CD4-positive, alpha-beta T cell treated with Interleukin-4 for 1 hour (primary cell): Measurements from ENCODE around the gene EIF4G1.

Experiments
- DNase-seq, 2 donors: peaks; one replicate each; pipeline ENCODE4 v3.0.0-alpha.2; 2020 to 2022

EIF4G1 gene

DNA sequence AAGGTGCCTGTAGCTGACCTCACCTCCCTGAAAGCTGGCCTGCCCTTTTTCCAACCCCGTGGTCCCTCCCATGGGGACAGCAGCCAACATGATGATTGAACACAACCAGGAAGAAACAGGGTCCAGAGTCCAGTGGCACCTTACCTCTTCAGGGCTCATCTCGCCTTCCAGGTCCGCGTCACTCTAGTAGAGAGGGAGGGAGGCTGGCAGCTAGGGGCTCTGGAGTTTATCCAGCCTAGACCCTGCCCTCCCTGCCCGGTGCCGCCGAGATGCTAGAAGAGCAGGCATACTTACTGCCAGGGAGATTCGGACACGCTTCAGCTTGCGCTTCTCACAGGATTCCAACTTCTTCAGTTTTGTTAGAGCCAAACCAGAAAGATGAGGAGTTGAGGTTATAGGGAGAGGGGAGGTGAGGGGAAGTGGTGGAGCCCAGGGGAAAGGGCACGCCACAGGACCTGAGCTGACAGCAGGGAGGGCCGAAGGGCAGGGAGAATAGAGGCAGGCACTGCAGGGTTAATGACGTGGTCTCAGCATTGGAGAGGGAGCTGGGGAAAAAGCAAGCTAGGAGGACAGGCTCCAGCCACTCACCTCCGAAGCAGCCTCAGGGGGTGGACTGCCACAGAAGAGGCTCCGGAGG lies 37.9 kb downstream of the EIF4G1 start:
- no peak for DNase-seq

GRCh38 chr3:184352897-184353545 lies 38.6 kb downstream of the EIF4G1 start:
- DNase-seq: no peak

GRCh38 chr3:184353546-184353941 lies 39.1 kb downstream of the EIF4G1 start:
- DNase-seq: no peak

DNA sequence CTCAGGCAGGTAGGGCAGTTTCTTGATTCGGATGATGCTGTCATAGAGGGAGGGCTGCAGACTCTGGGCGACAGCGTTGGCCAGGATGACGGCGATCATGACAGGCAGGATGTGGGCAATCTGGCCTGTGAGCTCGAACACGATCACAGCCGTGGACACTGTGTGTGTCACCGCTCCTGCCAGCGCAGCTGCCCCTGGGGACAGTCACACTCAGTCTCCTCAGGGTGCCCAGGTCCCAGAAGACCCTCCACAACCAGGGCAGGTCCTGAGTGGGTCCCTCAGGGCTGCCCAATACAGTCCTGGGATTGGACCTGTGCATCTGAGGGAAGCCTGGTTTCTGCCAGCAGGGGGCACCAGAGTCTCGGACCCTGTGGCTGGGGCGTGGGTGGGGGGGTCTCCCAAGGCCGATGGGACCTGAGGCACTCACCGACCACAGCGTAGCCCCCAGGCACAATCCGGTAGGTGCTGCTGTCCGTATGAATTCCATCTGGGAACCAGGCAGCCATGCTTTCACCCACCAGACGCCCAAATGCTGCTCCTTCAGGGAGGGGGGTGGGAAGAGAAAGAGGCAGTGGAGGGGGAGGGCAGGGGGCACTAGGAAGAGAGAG lies 39.8 kb downstream of the EIF4G1 start:
- DNase-seq: peak; percentile 58 to 71

- DNase-seq: no peak
These were observed 40.3 kb downstream of the EIF4G1 start for GRCh38 chr3:184354754-184355153.

- no peak for DNase-seq
These were observed 41.0 kb downstream of the EIF4G1 start for GRCh38 chr3:184355261-184356040.

DNA sequence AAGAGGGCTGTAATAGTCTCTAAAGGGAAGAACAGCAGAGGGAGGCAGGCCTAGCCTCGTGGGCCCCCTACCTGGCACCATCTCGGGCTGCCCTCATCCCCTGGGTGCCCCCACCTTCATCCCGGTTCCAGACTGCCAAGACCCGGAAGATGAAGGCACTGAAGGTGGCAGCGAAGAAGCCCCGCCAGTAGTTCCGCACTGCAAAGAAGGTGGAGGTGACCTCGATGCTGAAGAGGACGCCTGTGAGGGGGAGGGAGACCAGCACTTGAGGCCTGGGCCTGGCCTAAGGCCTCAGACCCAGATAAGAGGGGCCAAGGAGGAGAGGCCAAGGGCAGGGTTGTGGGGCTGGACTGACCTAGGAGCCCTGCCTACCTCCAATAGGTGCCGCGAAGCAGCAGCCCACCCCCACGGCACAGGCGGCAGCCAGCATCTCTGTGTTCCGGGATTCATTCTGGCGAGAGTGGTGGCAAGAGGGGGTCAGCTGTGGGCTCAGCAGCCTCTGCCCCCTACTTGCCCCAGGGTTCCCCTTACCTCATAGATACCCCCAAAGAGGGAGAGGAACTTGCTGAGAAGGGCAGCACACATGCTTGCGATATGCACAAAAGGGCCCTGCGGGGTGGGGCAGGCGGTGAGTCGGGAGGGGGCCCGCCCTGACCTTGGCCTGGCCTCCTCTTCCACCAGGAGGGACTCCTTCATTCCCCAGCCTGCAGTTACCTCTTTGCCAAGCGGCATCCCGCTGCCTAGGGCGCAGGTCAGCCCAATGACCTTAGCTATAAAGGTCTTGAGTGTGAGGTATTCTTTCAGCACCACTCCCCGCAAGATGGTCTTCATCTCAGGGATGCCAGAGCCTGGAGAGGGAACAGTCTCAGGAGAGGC lies 43.1 kb downstream of the EIF4G1 start:
- no peak for DNase-seq

DNA sequence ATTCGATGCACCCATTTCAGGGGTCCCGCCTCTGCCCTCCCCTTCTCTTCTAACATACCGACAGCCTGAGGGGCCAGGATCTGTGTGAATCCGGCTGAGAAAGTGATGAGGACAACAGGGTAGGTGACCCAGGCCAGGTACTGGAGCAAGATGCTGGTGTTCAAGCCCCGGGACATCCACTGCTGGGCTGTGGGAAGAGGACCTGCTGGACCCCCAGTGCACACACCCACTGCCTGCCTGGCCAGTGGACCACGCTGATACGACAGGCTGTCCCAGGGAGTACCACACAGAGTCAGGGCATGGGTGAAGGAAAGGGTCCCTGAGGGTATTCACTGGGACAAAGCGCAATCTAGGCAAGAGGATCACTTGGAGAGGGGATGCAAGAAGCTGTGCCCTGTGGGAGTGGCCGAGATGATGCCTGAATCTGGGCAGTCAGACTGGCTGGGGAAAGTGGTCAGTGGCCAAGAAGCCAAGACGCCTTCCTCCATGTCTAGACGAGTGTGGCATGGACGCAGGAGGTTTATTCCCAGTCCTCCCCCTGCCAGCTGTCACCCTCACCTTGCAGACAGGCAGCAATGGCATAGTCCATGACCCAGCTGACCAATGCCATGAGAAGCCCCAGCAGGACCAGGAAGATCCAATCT lies 43.8 kb downstream of the EIF4G1 start:
- no peak for DNase-seq

DNA sequence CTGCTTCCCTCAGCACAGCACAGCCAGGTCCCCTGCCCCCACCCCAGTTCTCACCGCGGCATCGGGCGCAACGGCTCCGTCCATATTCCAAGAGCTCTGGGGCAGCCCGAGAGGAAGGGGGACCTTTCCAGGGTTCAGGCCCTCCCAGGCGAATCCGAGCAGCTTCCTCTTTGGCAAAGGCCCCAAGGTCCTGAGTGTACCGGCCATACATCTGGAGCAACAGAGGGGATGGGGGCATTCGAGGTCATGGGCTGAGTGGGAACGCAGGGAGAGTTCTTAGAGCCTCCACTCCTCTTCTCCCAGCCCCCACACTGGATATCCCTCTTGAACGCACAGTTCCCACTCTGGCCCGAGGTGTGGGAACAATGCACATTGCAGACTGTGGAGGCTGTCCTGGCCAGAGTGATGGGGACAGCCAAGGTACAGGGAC lies 44.5 kb downstream of the EIF4G1 start:
- no peak for DNase-seq

- DNase-seq: no peak
These were observed 45.2 kb downstream of the EIF4G1 start for GRCh38 chr3:184359610-184360009.

- DNase-seq: no peak
These were observed 45.9 kb downstream of the EIF4G1 start for GRCh38 chr3:184360070-184360928.

DNA sequence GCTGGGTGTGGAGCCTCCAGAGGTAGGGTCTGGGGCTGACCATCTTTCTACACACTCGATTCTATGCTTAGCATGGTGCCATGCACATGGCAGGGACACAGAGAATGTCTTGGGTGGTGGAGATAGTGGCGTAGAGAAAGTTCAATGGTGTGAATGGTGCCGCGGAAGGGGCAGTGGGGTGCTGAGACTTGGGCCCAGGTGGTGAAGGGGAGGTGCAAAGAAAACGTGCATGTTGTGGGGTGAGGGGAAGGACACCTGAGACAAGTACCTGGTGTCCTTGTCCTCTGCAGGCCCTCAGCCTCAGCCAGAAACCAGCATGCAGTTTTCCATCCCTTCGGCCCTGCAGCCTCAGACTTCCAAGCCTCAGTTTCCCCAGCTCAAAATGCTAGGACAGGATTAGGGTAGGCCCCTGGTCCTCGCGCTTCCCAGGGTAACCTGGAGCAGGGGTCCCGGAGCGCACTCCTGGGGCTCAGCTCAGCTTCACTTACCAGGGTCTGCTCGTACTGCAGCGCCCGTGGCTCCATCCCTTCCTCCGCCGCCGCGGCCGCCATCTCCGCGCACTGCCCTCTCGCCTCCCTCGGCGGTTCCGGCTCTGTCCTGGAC lies 46.6 kb downstream of the EIF4G1 start:
- DNase-seq: no peak

DNA sequence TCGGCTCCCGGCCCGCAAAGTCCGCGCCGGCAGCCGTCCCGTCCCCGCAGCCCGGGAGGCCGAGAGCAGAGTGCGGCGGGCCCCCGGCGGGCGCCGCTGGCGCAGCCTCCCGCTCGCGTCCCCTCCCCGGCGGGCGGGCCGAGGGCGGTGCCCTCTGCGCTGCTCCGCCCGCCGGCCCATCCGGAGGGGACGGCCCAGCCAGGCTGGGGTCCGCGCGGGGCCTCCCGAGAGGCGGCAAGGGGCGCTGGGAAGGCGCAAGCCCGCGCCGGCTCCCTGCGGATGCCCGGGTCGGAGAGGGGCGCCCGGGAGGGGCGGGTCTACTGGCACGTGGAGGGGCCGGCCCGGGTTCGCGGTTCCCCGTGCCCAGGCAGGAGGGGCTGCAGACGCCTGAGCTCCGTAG lies 47.1 kb downstream of the EIF4G1 start, which contains the start of the genes CLCN2 and POLR2H:
Gene CLCN2, minus strand, starts transcription at position 74 of the 400 bp plus-strand sequence. CDS start 126 bp downstream, outside the sequence.
Gene POLR2H, plus strand, starts transcription at position 179 of the 400 bp plus-strand sequence. CDS start 1,783 bp downstream, outside the sequence.
- peak in 1 of 2 donors; percentile 33 for DNase-seq

DNA sequence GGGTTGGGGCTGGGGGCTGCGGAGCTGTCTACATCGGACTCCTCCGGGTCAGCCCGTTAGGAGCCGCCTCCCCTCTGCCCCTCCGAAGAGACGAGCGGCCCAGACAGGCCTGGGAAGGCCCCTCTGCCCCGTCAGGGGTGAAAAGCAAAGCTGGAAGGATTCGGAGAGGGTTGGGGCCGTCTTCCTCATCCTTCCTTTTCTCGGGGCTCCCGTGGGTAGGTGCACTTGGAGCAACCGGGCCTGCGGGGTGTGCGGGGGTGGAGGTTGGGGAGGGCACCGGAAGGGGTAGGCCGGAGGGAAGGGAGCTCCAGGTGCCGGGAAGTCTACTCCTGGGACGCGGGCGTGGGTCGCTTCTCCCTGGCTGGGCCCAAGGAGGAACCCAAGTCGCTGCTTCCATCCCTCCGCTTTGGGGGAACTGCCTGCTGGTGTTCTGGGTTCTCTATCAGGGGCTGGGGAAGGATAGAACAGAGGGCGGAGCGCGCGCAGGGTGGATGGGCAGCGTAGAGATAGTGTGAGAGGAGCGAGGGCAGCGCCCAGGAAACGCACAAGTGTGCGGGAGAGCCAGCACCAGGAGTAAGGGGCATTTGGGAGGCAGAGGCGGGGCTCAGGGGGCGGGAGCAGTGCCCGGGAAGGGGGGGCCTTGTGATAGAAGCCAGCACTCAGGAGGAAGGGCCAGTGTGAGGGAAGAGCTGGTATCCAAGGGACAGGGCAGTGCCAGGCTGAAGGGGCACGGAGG lies 47.7 kb downstream of the EIF4G1 start:
- DNase-seq: peak in 1 of 2 donors; percentile 29

DNA sequence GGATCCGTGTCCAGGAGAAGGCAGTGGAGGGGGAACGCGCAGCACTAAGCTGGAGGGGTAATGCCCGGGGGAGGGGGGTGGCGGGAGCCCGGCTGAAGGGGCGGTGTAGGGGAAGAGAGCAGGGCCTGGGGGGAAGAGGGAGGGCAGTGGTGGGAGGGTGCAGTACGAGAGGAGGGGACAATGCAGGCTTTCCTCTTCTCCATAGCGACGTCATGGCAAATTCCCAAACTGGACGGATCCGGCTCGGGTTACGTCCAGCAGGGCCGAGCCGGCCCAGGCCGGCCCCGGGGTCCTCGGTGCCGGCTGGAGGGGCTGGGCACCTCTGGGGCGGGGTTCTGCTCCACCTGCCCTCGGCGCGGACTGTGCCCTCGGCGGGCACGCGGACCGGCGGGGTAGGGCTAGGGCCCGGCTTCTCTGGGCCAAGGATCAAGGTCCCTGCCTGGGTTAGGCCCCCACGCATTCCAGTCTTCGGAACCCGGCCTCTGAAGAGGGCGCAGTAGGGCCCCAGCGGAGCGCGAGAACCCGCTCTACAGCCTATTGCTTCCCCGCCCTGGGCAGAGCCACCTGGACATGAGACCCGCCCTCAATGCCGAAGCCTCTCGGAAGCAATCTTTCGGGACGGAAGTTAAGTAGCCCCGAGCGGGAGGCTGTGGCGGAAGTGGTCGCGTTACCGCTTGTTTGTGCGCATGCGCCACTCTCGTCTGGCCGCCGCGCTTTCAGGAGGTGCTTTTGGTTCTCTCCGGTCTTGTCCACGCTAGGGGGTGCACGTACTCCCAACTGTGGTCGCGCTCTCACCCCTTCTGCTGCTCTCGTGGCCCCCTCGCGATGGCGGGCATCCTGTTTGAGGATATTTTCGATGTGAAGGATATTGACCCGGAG lies 48.5 kb downstream of the EIF4G1 start:
- peak; percentile 95 to 97 for DNase-seq

DNA sequence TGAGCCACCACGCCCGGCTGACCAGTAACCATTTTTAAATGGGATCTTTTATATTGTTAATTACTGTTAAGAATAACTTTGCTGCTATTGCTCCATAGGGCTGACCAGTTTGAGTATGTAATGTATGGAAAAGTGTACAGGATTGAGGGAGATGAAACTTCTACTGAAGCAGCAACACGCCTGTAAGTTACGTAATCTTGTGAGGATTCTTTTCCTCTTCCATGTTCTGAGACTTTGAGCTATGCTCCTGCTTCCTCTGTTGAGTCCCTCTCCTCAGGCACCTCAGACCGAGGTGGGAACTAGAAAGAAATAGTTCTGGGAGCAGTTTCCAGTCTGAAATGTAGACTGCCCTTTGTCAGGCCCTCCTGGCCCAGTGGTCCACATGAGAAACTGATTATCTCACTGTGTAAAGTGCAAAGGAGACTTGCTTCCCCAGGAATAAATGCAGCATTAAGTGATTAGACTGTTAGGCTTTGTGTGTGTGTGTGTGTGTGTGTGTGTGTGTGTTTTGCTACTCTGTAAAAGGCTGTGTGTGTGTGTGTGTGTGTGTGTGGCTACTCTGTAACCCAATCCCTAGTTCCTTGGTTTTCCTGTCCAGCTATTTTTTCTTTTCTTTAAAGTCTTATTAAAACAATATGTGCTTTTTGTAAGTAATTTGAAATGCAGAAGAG lies 52.3 kb downstream of the EIF4G1 start:
- DNase-seq: no peak

DNA sequence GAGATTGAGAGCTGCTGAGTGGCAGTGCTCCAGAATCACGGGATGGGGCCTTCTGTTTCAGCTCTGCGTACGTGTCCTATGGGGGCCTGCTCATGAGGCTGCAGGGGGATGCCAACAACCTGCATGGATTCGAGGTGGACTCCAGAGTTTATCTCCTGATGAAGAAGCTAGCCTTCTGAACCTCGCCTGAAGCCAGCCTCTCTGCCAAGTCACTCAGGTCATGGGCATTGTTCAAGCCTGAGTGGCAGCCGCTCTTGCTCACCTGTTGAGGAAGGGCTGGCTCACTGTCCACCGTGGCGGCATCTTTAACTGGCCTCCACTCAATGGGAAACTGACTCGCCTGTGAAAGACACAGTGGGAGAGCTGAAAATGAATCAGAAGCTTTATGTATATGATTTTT lies 53.7 kb downstream of the EIF4G1 start:
- no peak for DNase-seq
